Sigmoid colon (tissue), 7 donors: ENCODE data around the gene PSMG3. TPM values are rescaled to one million over a fixed set of nuclear protein-coding genes. Genes with fewer than 3 reads are reported as not detected.
"Not testable (repeated sequence)": the region's sequence is repeated elsewhere in the genome, so short reads cannot be mapped to it uniquely, and the experiment has no call there.

Source experiments
- DNase-seq: peaks from one replicate; pipeline ENCODE4 v3.0.0-alpha.2; 2019
- H3K27ac ChIP-seq, 4 donors: fragments of 200-600 bp; sonication (generic); one replicate each; pipeline ENCODE4 v1.5.1; 2016 to 2019; ENCODE audit warnings: mild to moderate bottlenecking in 1 of 4
- H3K27me3 ChIP-seq, 3 donors: fragments of 200-600 bp; sonication (generic); one replicate each; pipeline ENCODE4 v1.5.1; 2019; ENCODE audit warnings: mild to moderate bottlenecking in 1 of 3
- H3K36me3 ChIP-seq, 4 donors: fragments of 200-600 bp; sonication (generic); one replicate each; pipeline ENCODE4 v1.5.1; 2016 to 2019
- H3K4me1 ChIP-seq, 4 donors: fragments of 200-600 bp; sonication (generic); one replicate each; pipeline ENCODE4 v1.5.1; 2017 to 2019
- H3K4me3 ChIP-seq, 4 donors: fragments of 200-600 bp; sonication (generic); one replicate each; pipeline ENCODE4 v1.5.1; 2017 to 2019; ENCODE audit warnings: mild to moderate bottlenecking in 2 of 4, moderate library complexity in 1 of 4
- H3K9me3 ChIP-seq, 4 donors: fragments of 200-600 bp in 3 of 4; sonication (generic) in 3 of 4; one replicate each; pipeline versions ENCODE4 v1.5.1 to v1.6.1; 2013 to 2019
- CTCF ChIP-seq, 4 experiments: fragments of 450-650 bp in 3 of 4; fragments of 200-600 bp in 1 of 4; IDR thresholded peaks; one replicate each; pipeline ENCODE4 v1.5.1; 2016 to 2019; ENCODE audit warnings: antibody characterized with exemption in 4 of 4, mild to moderate bottlenecking in 3 of 4, moderate library complexity in 2 of 4
- EP300 ChIP-seq, 4 donors: sonication (generic); formaldehyde crosslinking; IDR thresholded peaks; one replicate each; pipeline ENCODE4 v1.6.1; 2017; ENCODE audit warnings: antibody characterized with exemption in 4 of 4
- POLR2A ChIP-seq, 2 donors: fragments of 450-650 bp; IDR thresholded peaks; one replicate each; pipeline ENCODE4 v1.6.1; 2016; ENCODE audit warnings: antibody characterized with exemption in 2 of 2, mild to moderate bottlenecking in 2 of 2, moderate library complexity in 2 of 2
- POLR2AphosphoS5 ChIP-seq, 4 donors: sonication (generic); formaldehyde crosslinking; IDR thresholded peaks; one replicate each; pipeline ENCODE4 v1.6.1; 2017; ENCODE audit warnings: antibody characterized with exemption in 4 of 4
- WGBS, 2 donors: extraction: QIAGEN DNeasy Blood & Tissue Kit; methylation state at CpG; one replicate each; pipeline ENCODE4 v1.1.7; 2013; 5-methylcytosine and 5-hydroxymethylcytosine counted together
- intact Hi-C: fragments of 100-400 bp; cut with DNase I; formaldehyde crosslinking; loops from one replicate; pipeline ENCODE4 v1.15.1; 2023
- polyA plus RNA-seq, 3 donors: library from polyadenylated mRNA; stranded (reverse); fragments of 200-250 nt; gene quantifications; one replicate each; pipeline ENCODE4 v1.2.3, GENCODE V29; 2013
- total RNA-seq, 4 donors: library from RNA; depleted of rRNA; stranded (reverse); fragments of >200 nt; gene quantifications; one replicate each; pipeline ENCODE4 v1.1.0, GENCODE V29; 2016
- donor health status: healthy with polysubstance abuse.
- donor health status: Bipolar disorder and iron deficiency.
- donor health status: healthy.

PSMG3 gene
- total and polyA plus RNA-seq, 7 donors: 23.3 to 68.0 (median 50.5) TPM

- intact Hi-C loops: no loop called here
- Histone ChIP-seq H3K9me3 (peaks cover 0 to 7% (median 3%) of the 10 kb centered on the region in 4 donors), H3K36me3 (no peaks in the 10 kb centered on the region), H3K4me1 (peaks cover 0 to 4% (median 0%) of the 10 kb centered on the region in 4 donors), H3K4me3 (no peak overlapping the region), H3K27ac (no peak overlapping the region), H3K27me3 (peaks cover 4 to 64% (median 27%) of the 10 kb centered on the region in 3 donors)
- 63 to 80% methylated on average over 42 of the region's 42 CpGs for WGBS, 2 donors
- no peak for TF ChIP-seq EP300 (IDR thresholded peaks at IDR 0.05)
- TF ChIP-seq POLR2AphosphoS5 (IDR thresholded peaks at IDR 0.05): no peak
- no peak for TF ChIP-seq POLR2A (IDR thresholded peaks at IDR 0.05)
- no peak for TF ChIP-seq CTCF (IDR thresholded peaks at IDR 0.05)
- no peak for DNase-seq
These were observed 17.2 kb upstream of the PSMG3 start for GRCh38 chr7:1586827-1587705.

- Histone ChIP-seq H3K9me3 (peaks cover 0 to 7% (median 3%) of the 10 kb centered on the region in 4 donors), H3K27me3 (peaks cover 2 to 56% (median 27%) of the 10 kb centered on the region in 3 donors), H3K4me3 (no peak overlapping the region), H3K36me3 (no peaks in the 10 kb centered on the region), H3K4me1 (peaks cover 0 to 4% (median 0%) of the 10 kb centered on the region in 4 donors), H3K27ac (no peak overlapping the region)
- 82% methylated on average over 34 of the region's 34 CpGs for WGBS, 2 donors
- no peak for DNase-seq
- intact Hi-C loops: no loop called here
- no peak for TF ChIP-seq EP300 (IDR thresholded peaks at IDR 0.05)
- TF ChIP-seq POLR2A (IDR thresholded peaks at IDR 0.05): no peak
- TF ChIP-seq POLR2AphosphoS5 (IDR thresholded peaks at IDR 0.05): no peak
- TF ChIP-seq CTCF (IDR thresholded peaks at IDR 0.05): no peak
These were observed 16.4 kb upstream of the PSMG3 start for GRCh38 chr7:1586126-1586826.

GRCh38 chr7:1585142-1585981 is 15.5 kb upstream of the PSMG3 start:
- Histone ChIP-seq H3K27ac (no peak overlapping the region), H3K4me3 (no peak overlapping the region), H3K9me3 (peaks cover 0 to 7% (median 3%) of the 10 kb centered on the region in 4 donors), H3K36me3 (no peaks in the 10 kb centered on the region), H3K4me1 (peaks cover 0 to 4% (median 0%) of the 10 kb centered on the region in 4 donors), H3K27me3 (peaks cover 0 to 47% (median 21%) of the 10 kb centered on the region in 3 donors)
- no peak for DNase-seq
- TF ChIP-seq POLR2AphosphoS5 (IDR thresholded peaks at IDR 0.05): no peak
- TF ChIP-seq EP300 (IDR thresholded peaks at IDR 0.05): no peak
- no peak for TF ChIP-seq POLR2A (IDR thresholded peaks at IDR 0.05)
- TF ChIP-seq CTCF (IDR thresholded peaks at IDR 0.05): no peak
- WGBS, 2 donors: 88 to 90% methylated on average over 37 of the region's 37 CpGs
- intact Hi-C loops: no loop called here

- no peak for DNase-seq
- 91 to 92% methylated on average over 18 of the region's 18 CpGs for WGBS, 2 donors
- Histone ChIP-seq H3K9me3 (peaks cover 0 to 7% (median 3%) of the 10 kb centered on the region in 4 donors), H3K4me1 (peaks cover 0 to 6% (median under 1%) of the 10 kb centered on the region in 4 donors), H3K27ac (no peak overlapping the region), H3K27me3 (peaks cover 0 to 40% (median 17%) of the 10 kb centered on the region in 3 donors), H3K4me3 (no peak overlapping the region), H3K36me3 (no peaks in the 10 kb centered on the region)
- intact Hi-C loops: loop anchor here (5.0 kb wide), 1 partner anchor 623 kb away; no protein-coding TSS in a partner anchor
- no peak for TF ChIP-seq POLR2A (IDR thresholded peaks at IDR 0.05)
- TF ChIP-seq CTCF (IDR thresholded peaks at IDR 0.05): no peak
- no peak for TF ChIP-seq EP300 (IDR thresholded peaks at IDR 0.05)
- no peak for TF ChIP-seq POLR2AphosphoS5 (IDR thresholded peaks at IDR 0.05)
These were observed 14.9 kb upstream of the PSMG3 start for GRCh38 chr7:1584700-1585099.

- not testable (repeated sequence) for H3K9me3 ChIP-seq, DNase-seq, H3K4me3 ChIP-seq, H3K36me3 ChIP-seq, H3K27ac ChIP-seq
- intact Hi-C loops: loop anchor here (5.0 kb wide), 1 partner anchor 624 kb away; no protein-coding TSS in a partner anchor
- 83 to 86% methylated on average over 19 of the region's 19 CpGs for WGBS, 2 donors
- H3K4me1 ChIP-seq: peaks cover 0 to 12% (median 6%) of the 10 kb centered on the region in 4 donors
- H3K27me3 ChIP-seq: peaks cover 0 to 27% (median 8%) of the 10 kb centered on the region in 3 donors
These were observed 13.6 kb upstream of the PSMG3 start for GRCh38 chr7:1583241-1583930.
